ENCODE measurements around the gene MACF1. TPM values are rescaled to one million over a fixed set of nuclear protein-coding genes. Genes with fewer than 3 reads are reported as not detected.

MACF1 gene
- total RNA-seq, 1 donor from 2014 or later: 386 TPM

DNA sequence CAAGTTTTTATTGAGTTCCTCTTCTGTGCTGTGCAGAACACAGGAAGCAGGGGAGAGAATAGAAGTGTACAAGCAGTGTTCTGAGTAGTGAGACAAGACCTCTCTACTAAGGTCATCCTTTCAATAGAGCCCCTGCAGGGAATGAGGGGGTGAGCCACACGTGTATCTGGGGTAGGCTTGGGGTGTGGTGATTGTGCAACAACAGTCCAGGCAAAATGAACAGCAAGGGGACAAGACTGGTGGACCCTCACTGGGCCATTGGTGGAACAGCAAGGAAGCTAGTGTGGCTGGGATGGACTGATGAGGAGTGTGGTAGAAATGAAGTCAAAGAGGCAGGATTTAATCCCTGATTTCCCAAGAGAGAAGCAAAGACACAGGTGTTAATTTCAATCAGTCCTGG is 278.8 kb downstream of the MACF1 start:
- Mint-ChIP-seq H3K27ac (ENCODE audit: unreplicated experiment) (no peak overlapping the region), H3K9me3 (ENCODE audit: low read depth) (no peaks in the 10 kb centered on the region), H3K4me3 (ENCODE audit: unreplicated experiment) (no peak overlapping the region), H3K4me1 (ENCODE audit: low read depth) (peaks cover 6% of the 10 kb centered on the region), H3K36me3 (ENCODE audit: low read depth) (peaks cover 44% of the 10 kb centered on the region), H3K27me3 (ENCODE audit: low read depth) (no peaks in the 10 kb centered on the region)
- DNase-seq (ENCODE audit: low spot score): no peak
- TF ChIP-seq, protein P1, sequence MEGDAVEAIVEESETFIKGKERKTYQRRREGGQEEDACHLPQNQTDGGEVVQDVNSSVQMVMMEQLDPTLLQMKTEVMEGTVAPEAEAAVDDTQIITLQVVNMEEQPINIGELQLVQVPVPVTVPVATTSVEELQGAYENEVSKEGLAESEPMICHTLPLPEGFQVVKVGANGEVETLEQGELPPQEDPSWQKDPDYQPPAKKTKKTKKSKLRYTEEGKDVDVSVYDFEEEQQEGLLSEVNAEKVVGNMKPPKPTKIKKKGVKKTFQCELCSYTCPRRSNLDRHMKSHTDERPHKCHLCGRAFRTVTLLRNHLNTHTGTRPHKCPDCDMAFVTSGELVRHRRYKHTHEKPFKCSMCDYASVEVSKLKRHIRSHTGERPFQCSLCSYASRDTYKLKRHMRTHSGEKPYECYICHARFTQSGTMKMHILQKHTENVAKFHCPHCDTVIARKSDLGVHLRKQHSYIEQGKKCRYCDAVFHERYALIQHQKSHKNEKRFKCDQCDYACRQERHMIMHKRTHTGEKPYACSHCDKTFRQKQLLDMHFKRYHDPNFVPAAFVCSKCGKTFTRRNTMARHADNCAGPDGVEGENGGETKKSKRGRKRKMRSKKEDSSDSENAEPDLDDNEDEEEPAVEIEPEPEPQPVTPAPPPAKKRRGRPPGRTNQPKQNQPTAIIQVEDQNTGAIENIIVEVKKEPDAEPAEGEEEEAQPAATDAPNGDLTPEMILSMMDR (IDR thresholded peaks at IDR 0.05): no peak

DNA sequence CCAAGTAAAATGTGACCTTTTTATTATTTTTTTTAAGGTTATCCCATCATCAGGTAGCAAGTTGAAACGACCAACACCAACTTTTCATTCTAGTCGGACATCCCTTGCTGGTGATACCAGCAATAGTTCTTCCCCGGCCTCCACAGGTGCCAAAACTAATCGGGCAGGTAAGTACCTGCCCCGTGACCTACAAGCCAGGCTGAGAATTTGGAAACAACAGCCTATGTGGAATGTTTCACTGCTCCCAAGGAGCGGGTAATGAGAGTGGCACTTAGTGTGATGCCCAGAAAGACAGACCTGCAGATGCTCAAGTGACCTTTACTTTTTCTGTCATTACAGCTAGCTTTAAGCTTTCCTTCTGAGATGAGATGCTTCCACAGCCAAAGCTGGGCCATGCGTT is 280.1 kb downstream of the MACF1 start:
- H3K4me1 Mint-ChIP-seq (ENCODE audit: low read depth): no peaks in the 10 kb centered on the region
- H3K27ac Mint-ChIP-seq (ENCODE audit: unreplicated experiment): no peak overlapping the region
- TF ChIP-seq, protein P1 (IDR thresholded peaks at IDR 0.05): no peak
- no peak overlapping the region for H3K4me3 Mint-ChIP-seq (ENCODE audit: unreplicated experiment)
- no peaks in the 10 kb centered on the region for H3K9me3 Mint-ChIP-seq (ENCODE audit: low read depth)
- no peak for DNase-seq (ENCODE audit: low spot score)
- H3K27me3 Mint-ChIP-seq (ENCODE audit: low read depth): no peaks in the 10 kb centered on the region
- H3K36me3 Mint-ChIP-seq (ENCODE audit: low read depth): peaks cover 44% of the 10 kb centered on the region

DNA sequence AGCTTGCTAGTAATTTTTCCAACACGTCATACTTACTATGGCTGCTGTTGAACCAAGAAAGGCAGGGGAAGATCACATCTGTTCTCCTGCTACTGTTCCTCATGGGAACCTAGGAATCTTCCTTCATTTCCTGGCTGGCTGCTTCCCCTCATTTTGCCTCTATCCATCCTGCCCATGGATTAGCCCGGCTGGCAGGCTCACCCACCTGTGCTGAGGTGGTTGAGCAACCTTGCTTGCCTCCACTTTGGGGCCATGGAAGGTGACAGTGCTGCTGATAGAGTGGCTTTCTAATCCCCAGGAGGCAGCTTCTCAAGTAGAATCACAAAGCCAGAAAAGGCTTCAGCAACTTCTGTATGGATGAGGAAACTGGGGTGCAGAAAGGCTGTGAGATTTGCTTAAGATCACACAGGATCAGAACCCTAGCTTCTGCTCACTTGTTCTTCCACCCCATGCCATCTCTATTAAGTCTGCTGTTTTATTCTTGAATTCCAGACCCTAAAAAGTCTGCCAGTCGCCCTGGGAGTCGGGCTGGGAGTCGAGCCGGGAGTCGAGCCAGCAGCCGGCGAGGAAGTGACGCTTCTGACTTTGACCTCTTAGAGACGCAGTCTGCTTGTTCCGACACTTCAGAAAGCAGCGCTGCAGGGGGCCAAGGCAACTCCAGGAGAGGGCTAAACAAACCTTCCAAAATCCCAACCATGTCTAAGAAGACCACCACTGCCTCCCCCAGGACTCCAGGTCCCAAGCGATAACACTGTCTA is 280.7 kb downstream of the MACF1 start:
- Mint-ChIP-seq H3K27ac (ENCODE audit: unreplicated experiment) (no peak overlapping the region), H3K4me3 (ENCODE audit: unreplicated experiment) (no peak overlapping the region), H3K27me3 (ENCODE audit: low read depth) (no peaks in the 10 kb centered on the region), H3K4me1 (ENCODE audit: low read depth) (no peaks in the 10 kb centered on the region), H3K36me3 (ENCODE audit: low read depth) (peaks cover 37% of the 10 kb centered on the region), H3K9me3 (ENCODE audit: low read depth) (no peaks in the 10 kb centered on the region)
- TF ChIP-seq, protein P1 (IDR thresholded peaks at IDR 0.05): no peak
- no peak for DNase-seq (ENCODE audit: low spot score)

DNA sequence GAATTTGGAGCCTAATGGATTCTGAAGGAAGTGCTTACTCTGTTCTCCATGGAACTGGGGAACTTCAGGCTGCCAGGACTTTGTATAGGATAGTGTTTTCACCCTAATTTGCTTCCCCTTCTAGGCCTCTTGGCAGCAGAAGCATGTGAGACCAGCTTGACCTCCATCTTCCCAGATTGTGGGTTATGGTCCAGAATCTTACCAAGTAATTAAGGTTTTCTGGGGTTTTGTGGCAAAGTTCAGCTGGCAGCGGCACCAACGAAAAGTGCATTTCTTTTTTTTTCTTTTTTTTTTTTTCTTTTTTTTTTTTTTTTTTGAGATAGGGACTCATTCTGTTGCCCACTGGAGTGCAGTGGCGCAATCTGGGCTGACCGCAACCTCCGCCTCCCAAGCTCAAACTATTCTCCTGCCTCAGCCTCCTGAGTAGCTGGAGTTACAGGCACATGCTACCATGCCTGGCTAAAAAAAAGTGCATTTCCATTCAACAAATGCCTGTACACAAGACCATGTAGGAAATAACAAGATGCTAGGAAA is 283.6 kb downstream of the MACF1 start:
- TF ChIP-seq, protein P1 (IDR thresholded peaks at IDR 0.05): no peak
- Mint-ChIP-seq H3K4me1 (ENCODE audit: low read depth) (peaks cover 4% of the 10 kb centered on the region), H3K27me3 (ENCODE audit: low read depth) (peaks cover 3% of the 10 kb centered on the region), H3K9me3 (ENCODE audit: low read depth) (no peaks in the 10 kb centered on the region), H3K36me3 (ENCODE audit: low read depth) (peaks cover 25% of the 10 kb centered on the region), H3K27ac (ENCODE audit: unreplicated experiment) (no peak overlapping the region), H3K4me3 (ENCODE audit: unreplicated experiment) (no peak overlapping the region)
- DNase-seq (ENCODE audit: low spot score): no peak

DNA sequence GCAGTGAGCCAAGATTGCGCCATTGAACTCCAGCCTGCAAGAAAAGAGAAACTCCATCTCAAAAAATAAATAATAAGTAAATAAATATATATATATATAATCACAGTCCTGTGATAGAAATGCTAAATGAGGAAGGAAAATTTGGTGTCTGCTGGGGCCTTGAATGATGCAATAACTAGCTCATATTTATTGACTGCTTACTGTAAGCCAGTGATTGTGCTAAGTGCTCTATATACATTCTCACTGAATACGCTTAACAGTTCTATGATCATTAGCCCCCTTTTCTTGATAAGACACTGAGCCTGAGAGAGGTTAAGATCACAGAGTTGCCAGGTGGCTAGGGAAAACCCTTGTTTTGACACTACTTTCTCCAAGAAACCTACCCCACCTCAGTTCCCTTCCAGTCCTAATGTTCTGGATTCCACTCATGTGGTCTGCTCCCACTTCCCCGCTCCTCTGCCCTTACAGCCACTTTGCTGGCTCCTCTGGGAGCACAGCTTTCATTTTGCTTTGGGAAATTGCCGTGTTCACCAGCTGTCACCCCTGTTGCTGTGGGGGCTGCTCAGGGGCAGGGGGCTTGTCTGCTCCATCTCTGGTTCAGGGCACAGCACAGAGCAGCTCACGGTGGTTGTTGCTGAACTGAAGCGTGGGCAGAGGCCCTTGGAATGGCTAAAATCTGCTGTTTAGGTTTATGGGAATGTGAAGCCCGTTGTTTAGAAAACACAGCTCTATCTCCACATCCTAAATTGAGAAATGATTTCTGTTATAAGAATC is 284.5 kb downstream of the MACF1 start:
- H3K4me1 Mint-ChIP-seq (ENCODE audit: low read depth): peaks cover 4% of the 10 kb centered on the region
- TF ChIP-seq, protein P1 (IDR thresholded peaks at IDR 0.05): no peak
- peak; percentile 38 for DNase-seq (ENCODE audit: low spot score)
- H3K9me3 Mint-ChIP-seq (ENCODE audit: low read depth): no peaks in the 10 kb centered on the region
- peaks cover 21% of the 10 kb centered on the region for H3K36me3 Mint-ChIP-seq (ENCODE audit: low read depth)
- H3K27me3 Mint-ChIP-seq (ENCODE audit: low read depth): peaks cover 3% of the 10 kb centered on the region
- H3K27ac Mint-ChIP-seq (ENCODE audit: unreplicated experiment): peak overlapping the region; percentile 65
- no peak overlapping the region for H3K4me3 Mint-ChIP-seq (ENCODE audit: unreplicated experiment)

Data from chondrocyte (in vitro differentiated cells).